NT2/D1 (cell line): ENCODE measurements around the gene CDK14.

Experiments
- YY1 ChIP-seq: IDR thresholded peaks from 2 replicates; pipeline ENCODE4 v1.6.1; 2011; ENCODE audit not compliant: insufficient read length, insufficient read depth
- ZNF274 ChIP-seq: IDR thresholded peaks from 2 replicates; pipeline ENCODE4 v1.6.1; 2011; ENCODE audit warnings: mild to moderate bottlenecking, low read depth, low read length

DNA sequence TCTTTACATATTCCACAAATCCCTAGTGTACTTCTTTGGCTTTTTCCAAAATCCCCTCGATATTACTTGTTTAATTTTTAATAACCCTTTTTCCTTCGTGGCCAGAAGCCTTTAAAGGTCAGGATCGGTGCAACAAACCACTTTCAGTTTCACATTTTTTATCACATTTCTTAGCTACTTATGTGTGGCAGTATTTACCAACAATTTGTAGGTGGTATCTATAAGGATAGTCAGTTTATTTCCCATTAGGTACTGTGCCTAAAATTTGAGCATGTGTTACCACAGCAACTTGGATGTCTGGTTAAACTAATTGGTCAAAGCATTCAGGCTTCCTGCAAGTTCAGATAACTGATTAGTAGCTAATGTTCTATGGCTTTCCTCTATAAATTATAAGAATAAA lies 104.9 kb downstream of the CDK14 start:
- TF ChIP-seq ZNF274, result no peak
- no peak for TF ChIP-seq YY1
